Neutrophil (primary cell): ENCODE data around the gene COL12A1.

Experiments
- H3K27ac ChIP-seq: fragments of 200-600 bp; sonication (generic); 2 replicates; pipeline ENCODE4 v1.5.1; 2016; ENCODE audit warnings: mild to moderate bottlenecking, moderate library complexity
- H3K27me3 ChIP-seq: fragments of 200-600 bp; sonication (generic); 2 replicates; pipeline ENCODE4 v1.6.0; 2016; ENCODE audit warnings: mild to moderate bottlenecking
- H3K36me3 ChIP-seq: fragments of 200-600 bp; sonication (generic); 2 replicates; pipeline ENCODE4 v1.5.1; 2017
- H3K4me1 ChIP-seq, 2 experiments: fragments of 200-600 bp in 1 of 2; sonication (generic) in 1 of 2; 1 replicate in 1 of 2; 2 replicates in 1 of 2; pipeline versions ENCODE4 v1.5.1 to v1.6.1; 2013 to 2016; ENCODE audit warnings: low read depth in 1 of 2, low read length in 1 of 2, mild to moderate bottlenecking in 1 of 2, moderate library complexity in 1 of 2; ENCODE audit not compliant: control insufficient read depth in 1 of 2, insufficient read depth in 1 of 2
- H3K4me3 ChIP-seq, 2 experiments: fragments of 200-600 bp in 1 of 2; sonication (generic) in 1 of 2; 1 replicate in 1 of 2; 2 replicates in 1 of 2; pipeline ENCODE4 v1.5.1; 2013 to 2016; ENCODE audit warnings: low read depth in 1 of 2, low read length in 1 of 2, mild to moderate bottlenecking in 1 of 2, moderate library complexity in 1 of 2
- H3K9me3 ChIP-seq: fragments of 200-600 bp; sonication (generic); 2 replicates; pipeline ENCODE4 v1.5.1; 2016
- TF ChIP-seq, protein P1 (sequence below): fragments of 200-600 bp; sonication (generic); IDR thresholded peaks from 2 replicates; pipeline ENCODE4 v1.5.1; 2016; ENCODE audit warnings: antibody characterized with exemption

Gene COL12A1

GRCh38 chr6:75106426-75106825 is 99.4 kb downstream of the COL12A1 start:
- Histone ChIP-seq H3K27me3 (no peaks in the 10 kb centered on the region), H3K4me3 (no peak overlapping the region), H3K9me3 (no peaks in the 10 kb centered on the region), H3K36me3 (no peaks in the 10 kb centered on the region), H3K4me1 (no peaks in the 10 kb centered on the region), H3K27ac (no peak overlapping the region)
- TF ChIP-seq, protein P1, sequence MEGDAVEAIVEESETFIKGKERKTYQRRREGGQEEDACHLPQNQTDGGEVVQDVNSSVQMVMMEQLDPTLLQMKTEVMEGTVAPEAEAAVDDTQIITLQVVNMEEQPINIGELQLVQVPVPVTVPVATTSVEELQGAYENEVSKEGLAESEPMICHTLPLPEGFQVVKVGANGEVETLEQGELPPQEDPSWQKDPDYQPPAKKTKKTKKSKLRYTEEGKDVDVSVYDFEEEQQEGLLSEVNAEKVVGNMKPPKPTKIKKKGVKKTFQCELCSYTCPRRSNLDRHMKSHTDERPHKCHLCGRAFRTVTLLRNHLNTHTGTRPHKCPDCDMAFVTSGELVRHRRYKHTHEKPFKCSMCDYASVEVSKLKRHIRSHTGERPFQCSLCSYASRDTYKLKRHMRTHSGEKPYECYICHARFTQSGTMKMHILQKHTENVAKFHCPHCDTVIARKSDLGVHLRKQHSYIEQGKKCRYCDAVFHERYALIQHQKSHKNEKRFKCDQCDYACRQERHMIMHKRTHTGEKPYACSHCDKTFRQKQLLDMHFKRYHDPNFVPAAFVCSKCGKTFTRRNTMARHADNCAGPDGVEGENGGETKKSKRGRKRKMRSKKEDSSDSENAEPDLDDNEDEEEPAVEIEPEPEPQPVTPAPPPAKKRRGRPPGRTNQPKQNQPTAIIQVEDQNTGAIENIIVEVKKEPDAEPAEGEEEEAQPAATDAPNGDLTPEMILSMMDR, result no peak

GRCh38 chr6:75103431-75103830 is 102.4 kb downstream of the COL12A1 start:
- H3K27me3 ChIP-seq, result no peaks in the 10 kb centered on the region
- no peaks in the 10 kb centered on the region for H3K4me1 ChIP-seq
- H3K4me3 ChIP-seq, result no peak overlapping the region

GRCh38 chr6:75102301-75102700 is 103.6 kb downstream of the COL12A1 start:
- Histone ChIP-seq H3K36me3 (no peaks in the 10 kb centered on the region), H3K9me3 (no peaks in the 10 kb centered on the region), H3K4me3 (no peak overlapping the region), H3K27ac (no peak overlapping the region), H3K4me1 (no peaks in the 10 kb centered on the region), H3K27me3 (no peaks in the 10 kb centered on the region)
- TF ChIP-seq, protein P1, result no peak

More at GRCh38 chr6:75103431-75103830, 102.4 kb downstream of the COL12A1 start:
- Histone ChIP-seq H3K27ac (no peak overlapping the region), H3K9me3 (no peaks in the 10 kb centered on the region), H3K36me3 (no peaks in the 10 kb centered on the region)
- TF ChIP-seq, protein P1, result no peak

DNA sequence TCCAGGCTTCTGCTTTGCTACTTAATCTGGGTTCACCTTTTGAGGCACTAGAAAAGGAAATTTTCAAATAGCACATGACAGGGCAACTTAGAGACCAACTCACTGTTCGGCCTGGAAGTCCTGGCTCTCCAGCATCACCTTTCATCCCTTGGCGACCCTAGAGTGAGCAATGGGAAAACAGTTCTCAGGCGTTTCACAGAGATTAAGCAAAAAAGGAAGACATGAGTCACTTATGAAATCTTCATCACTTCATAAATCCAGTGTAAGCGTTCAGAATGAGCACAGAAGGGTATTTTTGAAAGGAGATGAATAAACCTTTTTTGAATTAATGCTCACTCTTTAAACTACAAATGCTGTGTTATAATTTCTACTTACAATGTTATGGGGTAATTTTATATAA is 104.0 kb downstream of the COL12A1 start:
- Histone ChIP-seq H3K4me3 (no peak overlapping the region), H3K4me1 (no peaks in the 10 kb centered on the region), H3K27me3 (no peaks in the 10 kb centered on the region), H3K36me3 (no peaks in the 10 kb centered on the region), H3K9me3 (no peaks in the 10 kb centered on the region), H3K27ac (no peak overlapping the region)
- TF ChIP-seq, protein P1, result no peak

DNA sequence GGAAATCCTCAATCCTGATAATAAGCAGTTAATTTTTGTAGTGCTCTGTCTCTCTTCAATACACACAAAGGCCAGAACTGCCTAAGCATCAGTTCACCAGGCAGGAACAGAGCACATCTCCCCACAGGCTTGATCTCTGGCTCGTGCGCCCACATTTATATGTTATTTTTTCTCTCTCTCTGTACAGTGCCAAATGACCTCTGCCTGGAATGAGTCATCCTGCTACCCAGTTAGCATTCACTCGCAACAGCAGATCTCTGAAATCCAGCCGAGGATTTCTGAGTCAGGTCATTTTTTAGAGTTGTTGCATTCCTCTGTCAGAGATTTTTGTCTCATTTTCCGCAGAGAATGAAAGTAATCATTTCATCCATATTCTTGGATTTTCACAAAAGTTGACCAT is 107.1 kb downstream of the COL12A1 start:
- H3K4me1 ChIP-seq, result no peaks in the 10 kb centered on the region
- no peak overlapping the region for H3K4me3 ChIP-seq
- H3K36me3 ChIP-seq, result no peaks in the 10 kb centered on the region
- TF ChIP-seq, protein P1, result no peak
- H3K9me3 ChIP-seq, result no peaks in the 10 kb centered on the region
- H3K27ac ChIP-seq, result no peak overlapping the region
- no peaks in the 10 kb centered on the region for H3K27me3 ChIP-seq

DNA sequence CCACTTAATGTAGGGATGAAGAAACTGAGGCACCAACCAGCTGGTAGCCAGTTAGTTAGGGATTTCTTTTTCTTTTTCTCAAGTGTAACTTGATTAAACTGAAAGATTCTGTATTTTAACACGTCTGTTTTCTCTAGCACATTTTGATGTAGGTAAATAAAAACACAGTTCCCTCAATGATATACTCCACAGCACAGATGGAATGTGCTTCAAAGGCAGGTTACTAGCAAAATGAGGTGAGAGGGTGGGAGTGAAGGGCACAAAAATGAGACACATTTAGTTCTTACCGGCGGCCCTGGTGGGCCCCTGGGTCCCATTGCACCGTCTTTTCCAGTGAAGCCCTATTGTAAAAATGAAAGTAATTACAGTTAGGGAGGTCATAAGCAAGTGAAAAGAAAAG is 108.9 kb downstream of the COL12A1 start:
- H3K4me3 ChIP-seq, result no peak overlapping the region
- no peaks in the 10 kb centered on the region for H3K36me3 ChIP-seq
- no peaks in the 10 kb centered on the region for H3K9me3 ChIP-seq
- no peaks in the 10 kb centered on the region for H3K27me3 ChIP-seq
- H3K27ac ChIP-seq, result no peak overlapping the region
- no peaks in the 10 kb centered on the region for H3K4me1 ChIP-seq
- TF ChIP-seq, protein P1, result no peak
